Progenitor cell of endocrine pancreas (in vitro differentiated cells): Measurements from ENCODE around the gene ZXDC. TPM values are rescaled to one million over a fixed set of nuclear protein-coding genes. Genes with fewer than 3 reads are reported as not detected.
A peak's percentile ranks its signal among the peaks of the same experiment; 100 is the strongest.

Experiments
- DNase-seq: peaks from one replicate; pipeline ENCODE4 v3.0.0; 2021; ENCODE audit warnings: low spot score; ENCODE audit not compliant: unreplicated experiment
- H3K27ac Mint-ChIP-seq: 2 replicates; pipeline ENCODE4 v1.8.0; 2021; ENCODE audit warnings: mild to moderate bottlenecking, moderate library complexity, mixed read lengths
- H3K27me3 Mint-ChIP-seq: 2 replicates; pipeline ENCODE4 v1.8.0; 2021; ENCODE audit warnings: mixed read lengths
- H3K36me3 Mint-ChIP-seq: 2 replicates; pipeline ENCODE4 v1.8.0; 2022; ENCODE audit warnings: mixed read lengths; ENCODE audit not compliant: insufficient read depth
- H3K4me1 Mint-ChIP-seq: 2 replicates; pipeline ENCODE4 v1.8.0; 2021; ENCODE audit warnings: low read depth, mixed read lengths
- H3K4me3 Mint-ChIP-seq: 2 replicates; pipeline ENCODE4 v1.8.0; 2021; ENCODE audit warnings: low read depth, mild to moderate bottlenecking, moderate library complexity, mixed read lengths
- H3K9me3 Mint-ChIP-seq: 2 replicates; pipeline ENCODE4 v1.8.0; 2021; ENCODE audit warnings: low read depth, mixed read lengths
- CTCF ChIP-seq: fragments of 200-600 bp; sonication (generic); IDR thresholded peaks from one replicate; pipeline ENCODE4 v1.5.0; 2021; ENCODE audit warnings: antibody characterized with exemption, mild to moderate bottlenecking; ENCODE audit not compliant: unreplicated experiment
- total RNA-seq: library from RNA; stranded (reverse); gene quantifications from 2 replicates; pipeline ENCODE4 v1.2.1, GENCODE V29; 2021

Gene ZXDC
- total RNA-seq, 1 donor from 2014 or later, result 40.5 TPM

GRCh38 chr3:126501054-126501453, 25.4 kb upstream of the ZXDC start:
- Mint-ChIP-seq H3K4me3 (no peak overlapping the region), H3K4me1 (no peaks in the 10 kb centered on the region), H3K36me3 (no peaks in the 10 kb centered on the region), H3K27ac (no peak overlapping the region), H3K27me3 (peaks cover 3% of the 10 kb centered on the region), H3K9me3 (no peaks in the 10 kb centered on the region)
- DNase-seq, result no peak
- no peak for TF ChIP-seq CTCF

GRCh38 chr3:126500016-126500415, 24.3 kb upstream of the ZXDC start:
- Mint-ChIP-seq H3K9me3 (no peaks in the 10 kb centered on the region), H3K27ac (no peak overlapping the region), H3K4me3 (no peak overlapping the region), H3K27me3 (peaks cover 3% of the 10 kb centered on the region), H3K36me3 (no peaks in the 10 kb centered on the region), H3K4me1 (no peaks in the 10 kb centered on the region)
- TF ChIP-seq CTCF, result no peak
- no peak for DNase-seq

GRCh38 chr3:126499401-126499800, 23.7 kb upstream of the ZXDC start:
- no peaks in the 10 kb centered on the region for H3K36me3 Mint-ChIP-seq
- H3K27ac Mint-ChIP-seq, result no peak overlapping the region

GRCh38 chr3:126498929-126499328, 23.2 kb upstream of the ZXDC start:
- Mint-ChIP-seq H3K36me3 (no peaks in the 10 kb centered on the region), H3K9me3 (no peaks in the 10 kb centered on the region), H3K4me1 (no peaks in the 10 kb centered on the region), H3K27me3 (peaks cover 6% of the 10 kb centered on the region), H3K27ac (no peak overlapping the region), H3K4me3 (no peak overlapping the region)
- DNase-seq, result no peak
- TF ChIP-seq CTCF, result peak; percentile 13

More at GRCh38 chr3:126499401-126499800, 23.7 kb upstream of the ZXDC start:
- no peak for TF ChIP-seq CTCF
- peaks cover 3% of the 10 kb centered on the region for H3K27me3 Mint-ChIP-seq
- no peaks in the 10 kb centered on the region for H3K4me1 Mint-ChIP-seq
- no peak for DNase-seq
- no peak overlapping the region for H3K4me3 Mint-ChIP-seq
- no peaks in the 10 kb centered on the region for H3K9me3 Mint-ChIP-seq

GRCh38 chr3:126498461-126498860, 22.8 kb upstream of the ZXDC start:
- Mint-ChIP-seq H3K36me3 (no peaks in the 10 kb centered on the region), H3K4me3 (no peak overlapping the region), H3K27me3 (peaks cover 6% of the 10 kb centered on the region), H3K9me3 (no peaks in the 10 kb centered on the region), H3K4me1 (no peaks in the 10 kb centered on the region), H3K27ac (no peak overlapping the region)
- DNase-seq, result no peak
- no peak for TF ChIP-seq CTCF
